Tongue (tissue), 2 donors: Measurements from ENCODE around the gene LRRC4. TPM values are rescaled to one million over a fixed set of nuclear protein-coding genes. Genes with fewer than 3 reads are reported as not detected.

Source experiments
- DNase-seq: peaks from one replicate; pipeline ENCODE4 v3.0.0-alpha.2; 2015
- total RNA-seq: library from RNA; depleted of rRNA; stranded (reverse); fragments of >200 nt; gene quantifications from one replicate; pipeline ENCODE4 v1.2.3, GENCODE V29; 2014

The LRRC4 gene
- total RNA-seq, 1 donor from 2014 or later: 0.41 TPM

DNA sequence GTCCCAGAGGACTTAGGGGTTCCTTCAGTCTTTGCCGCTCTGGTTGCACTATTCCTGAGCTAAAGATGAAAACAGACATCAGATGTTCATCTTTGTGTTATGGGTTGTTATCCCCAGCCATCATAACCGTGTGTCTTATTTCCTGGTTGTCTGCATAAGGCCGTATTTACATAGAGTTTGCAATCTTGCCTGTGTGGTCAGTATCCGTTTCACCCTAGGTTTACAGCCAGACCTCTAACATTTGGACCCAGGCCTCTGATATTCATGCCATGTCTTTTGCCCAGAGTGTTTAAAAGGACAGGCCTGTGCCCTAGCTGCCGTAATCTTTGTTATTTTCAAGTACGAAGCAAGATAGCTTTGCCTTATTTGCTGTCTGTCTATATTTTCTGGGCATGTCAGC, 26.6 kb downstream of the LRRC4 start:
- no peak for DNase-seq

DNA sequence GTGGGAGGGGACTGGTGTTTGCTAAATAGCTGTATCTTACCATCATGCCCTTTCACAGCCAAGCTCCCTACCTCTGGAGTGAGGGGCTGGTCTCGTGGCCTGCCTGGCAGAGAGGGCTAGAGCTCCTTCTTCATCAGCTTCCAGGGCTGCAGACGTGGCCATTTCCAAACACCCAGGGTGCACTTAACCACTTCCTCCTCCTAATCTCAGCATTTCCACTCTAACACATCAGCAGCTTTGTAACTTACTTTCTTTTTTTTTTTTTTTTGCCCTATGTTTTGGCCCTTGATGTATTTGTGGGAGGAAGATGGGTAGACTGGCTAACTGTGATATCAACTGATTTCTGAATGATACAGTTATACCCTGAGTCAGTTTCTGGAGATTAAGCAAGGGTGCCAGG, 27.4 kb downstream of the LRRC4 start:
- no peak for DNase-seq

DNA sequence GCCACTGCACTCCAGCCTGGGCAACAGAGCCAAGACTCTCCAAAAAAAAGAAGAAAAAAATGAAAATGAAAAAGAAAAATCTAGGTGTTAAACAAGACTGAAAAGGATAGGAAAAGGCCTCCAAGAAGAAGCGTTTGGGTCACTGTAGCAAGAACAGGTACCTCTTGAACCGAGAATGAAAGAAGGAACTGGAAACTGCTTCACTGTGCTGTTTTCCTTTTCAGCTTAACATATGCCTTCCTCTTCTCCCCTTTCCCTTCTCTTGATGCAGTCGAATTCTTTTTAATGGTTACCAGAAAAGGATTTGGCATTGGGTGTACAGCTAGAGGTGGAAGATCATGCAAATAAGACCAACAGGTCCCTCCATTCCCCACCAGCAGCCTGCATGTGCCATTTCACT, 28.1 kb downstream of the LRRC4 start:
- DNase-seq: no peak

DNA sequence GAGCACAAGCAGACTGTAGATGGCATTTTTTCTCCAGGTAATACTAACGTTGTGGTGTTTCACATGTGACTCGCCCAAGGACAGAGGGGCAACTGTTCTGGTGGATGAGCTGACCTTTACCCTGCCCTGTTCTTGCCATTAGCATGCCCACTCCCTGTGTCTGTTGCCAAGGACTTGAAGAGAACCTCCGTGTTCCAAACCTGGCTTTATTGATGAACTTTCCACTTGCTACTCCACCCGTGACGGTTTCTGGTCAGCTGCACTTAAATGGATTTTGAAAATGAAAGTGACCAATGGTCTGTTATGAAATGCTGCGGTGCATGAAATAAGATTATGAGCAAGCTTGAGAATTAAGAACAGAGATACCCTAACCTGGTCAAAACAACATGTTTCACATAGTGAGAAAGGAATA, 30.4 kb downstream of the LRRC4 start:
- DNase-seq: no peak

DNA sequence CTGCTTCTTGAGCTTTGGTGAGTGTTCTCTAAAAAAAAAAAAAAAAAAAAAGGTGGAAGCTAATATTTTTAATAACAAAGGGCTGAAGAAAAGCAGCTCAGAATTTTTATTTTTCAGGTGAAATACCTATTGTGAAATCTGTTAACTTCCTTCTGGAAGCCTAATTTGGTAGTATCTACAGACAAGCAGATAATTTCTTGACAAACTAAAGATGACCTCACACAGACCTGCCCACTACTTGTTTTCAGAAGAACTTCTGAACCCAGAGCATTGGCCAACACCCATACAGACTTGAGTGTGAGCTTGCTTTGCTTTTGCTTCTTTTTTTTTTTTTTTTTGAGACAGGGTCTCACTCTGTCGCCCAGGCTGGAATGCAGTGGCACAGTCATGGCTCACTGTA, 31.2 kb downstream of the LRRC4 start:
- no peak for DNase-seq

DNA sequence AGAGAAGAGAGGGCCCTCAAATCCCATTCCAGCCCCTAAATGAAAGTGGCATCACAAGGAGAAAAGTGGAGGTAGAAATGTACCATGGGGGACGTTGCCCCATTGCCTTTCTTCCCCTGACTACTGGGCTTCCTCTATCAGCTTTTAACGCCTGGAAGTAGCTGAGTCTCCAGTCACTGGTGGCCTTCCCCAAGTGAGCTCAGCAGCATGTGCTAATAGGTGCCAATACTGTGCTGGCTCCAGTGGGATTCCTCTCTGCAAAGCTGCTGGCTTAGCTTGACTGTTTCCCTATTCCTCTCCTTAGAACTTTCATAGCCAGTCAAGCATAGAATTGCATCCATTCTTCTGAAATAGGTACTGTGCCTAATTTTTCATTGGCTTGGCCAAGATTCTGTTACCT, 32.6 kb downstream of the LRRC4 start:
- no peak for DNase-seq

DNA sequence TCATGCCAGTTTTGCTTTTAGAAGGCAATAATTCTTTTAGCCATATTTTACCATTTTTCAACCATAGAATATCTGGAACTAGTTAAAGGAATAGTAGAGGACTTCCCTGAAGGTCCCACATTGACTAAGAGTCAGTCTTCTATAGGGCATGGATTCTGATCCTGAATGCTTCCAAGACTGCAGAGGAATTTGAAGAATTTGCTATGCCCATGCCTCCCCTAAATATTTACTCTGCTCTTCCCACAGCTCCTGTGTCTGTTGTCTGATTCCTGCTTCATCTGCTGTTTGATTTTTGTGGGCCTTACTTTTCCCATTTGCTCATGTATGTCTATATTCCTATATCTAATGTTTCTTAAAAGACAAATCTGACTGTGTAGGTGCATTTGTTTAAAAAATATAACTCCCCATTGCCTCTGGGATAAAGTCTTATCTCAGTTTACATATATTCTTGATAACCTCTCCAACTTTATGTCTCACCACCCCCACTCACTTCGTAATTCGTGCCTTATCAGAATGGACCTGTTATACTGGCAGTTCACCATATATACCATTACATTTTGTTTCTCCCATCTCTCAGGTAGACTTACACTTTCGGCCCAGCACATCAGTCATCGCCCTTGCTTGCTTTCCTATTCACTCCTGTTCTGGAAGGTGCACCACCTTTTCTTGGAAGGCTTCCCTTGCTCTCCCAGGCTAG, 33.9 kb downstream of the LRRC4 start:
- no peak for DNase-seq

DNA sequence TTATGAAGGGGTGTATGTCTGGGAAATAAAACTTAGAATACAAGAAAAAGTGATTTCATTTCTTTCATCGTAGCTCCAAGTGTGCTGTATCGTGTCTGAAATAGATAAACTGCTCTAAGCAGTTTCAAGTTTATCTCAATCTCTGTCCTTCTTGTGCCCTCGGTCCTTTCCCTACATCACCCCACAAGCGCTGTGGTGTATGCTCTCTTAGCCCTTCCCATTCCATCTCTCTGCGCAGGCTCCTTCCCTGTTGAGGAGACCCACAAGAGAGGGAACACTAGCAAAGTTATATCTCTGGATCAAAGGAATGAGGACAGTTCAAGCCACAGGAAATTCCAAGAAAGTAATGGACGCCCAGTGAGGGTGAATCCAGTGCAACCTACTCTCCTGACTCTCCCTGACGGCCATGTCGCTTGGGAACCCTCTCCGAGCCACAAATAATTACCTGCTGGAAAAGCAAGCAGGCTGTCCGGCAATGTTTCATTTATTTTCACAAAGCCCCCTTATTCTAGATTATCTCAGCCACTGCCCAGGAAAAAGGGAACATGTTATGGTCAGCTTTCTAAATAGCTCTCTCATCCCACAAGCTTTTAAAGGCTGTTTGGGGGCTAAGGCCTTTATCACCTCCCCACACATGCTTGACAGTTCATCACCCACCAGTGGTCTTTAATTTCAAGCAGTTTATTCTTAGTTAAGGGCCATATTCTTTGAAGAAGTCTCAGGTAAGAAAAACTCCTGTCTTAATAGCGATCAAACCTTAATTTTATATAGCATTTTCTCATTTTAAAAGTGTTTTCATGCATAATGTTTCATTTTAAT, 34.8 kb downstream of the LRRC4 start:
- no peak for DNase-seq

DNA sequence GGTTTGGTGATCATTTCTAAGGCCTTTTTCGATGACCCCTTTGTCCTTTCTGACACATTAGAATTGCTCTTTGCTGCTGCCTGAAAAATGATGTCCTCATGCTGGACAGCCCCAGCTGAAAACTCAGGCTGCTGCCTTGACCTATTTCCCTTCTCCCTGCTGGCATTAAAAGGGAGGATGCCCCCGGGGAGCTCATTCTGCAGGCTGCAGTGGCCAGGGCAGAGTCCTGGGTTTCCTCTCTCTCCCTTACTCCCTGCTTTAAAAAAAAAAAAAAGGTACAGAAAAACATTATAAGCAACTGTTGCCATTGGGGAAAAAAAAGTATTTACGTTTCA, 35.4 kb downstream of the LRRC4 start:
- DNase-seq: no peak

DNA sequence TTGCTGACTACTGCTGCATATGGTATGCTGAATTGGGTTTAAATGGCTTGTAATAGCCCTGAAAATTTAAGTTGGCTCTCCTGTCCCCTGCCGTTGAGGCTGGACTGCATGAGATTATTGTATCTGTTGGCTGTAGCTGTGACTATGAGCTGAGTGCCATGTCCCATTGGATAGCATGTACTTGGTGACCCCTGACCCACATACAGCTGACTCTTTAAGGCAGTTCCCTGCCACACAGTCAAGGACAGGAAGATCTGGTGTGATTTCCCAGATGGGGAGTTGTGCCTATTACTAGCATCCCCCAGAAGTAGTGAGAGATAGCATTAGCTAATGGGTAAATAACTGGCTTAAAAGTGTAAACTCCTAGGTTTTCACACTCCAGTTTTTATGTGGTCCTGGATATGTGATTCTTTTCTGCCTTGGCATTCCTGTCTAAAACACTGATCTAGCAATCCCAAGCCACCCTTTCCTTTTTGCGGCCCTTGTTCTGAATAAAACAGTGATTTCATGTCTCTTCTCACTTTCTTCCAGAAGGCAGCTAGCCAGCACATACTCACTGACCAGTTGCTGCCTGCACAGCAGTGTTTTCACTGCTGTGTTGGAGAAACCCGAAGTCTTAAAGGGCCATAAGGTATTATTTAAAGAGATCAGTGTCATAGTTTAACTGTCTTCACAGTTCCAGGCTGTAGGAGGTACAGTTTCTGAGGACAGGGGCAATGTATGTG, 35.9 kb downstream of the LRRC4 start:
- peak; percentile 81 for DNase-seq

DNA sequence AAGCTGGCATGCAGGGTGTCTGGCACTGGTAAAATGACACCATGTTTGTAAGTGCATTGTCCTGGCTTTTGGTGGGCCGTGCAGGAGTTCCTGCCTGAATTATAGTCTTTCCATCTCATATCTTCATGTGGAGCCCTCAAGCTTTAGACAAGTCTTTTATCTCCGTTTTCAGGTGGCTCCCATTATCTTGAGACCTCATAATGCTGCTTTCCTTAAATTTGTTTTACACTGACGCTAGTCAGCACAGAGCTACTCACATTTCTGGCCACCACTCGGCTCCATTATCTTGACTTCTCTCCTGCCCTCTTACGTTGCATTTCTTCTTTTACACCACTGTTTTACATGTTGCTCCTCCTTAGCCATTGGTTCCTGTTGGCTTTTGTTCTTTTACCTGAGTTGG, 37.2 kb downstream of the LRRC4 start:
- DNase-seq: no peak

DNA sequence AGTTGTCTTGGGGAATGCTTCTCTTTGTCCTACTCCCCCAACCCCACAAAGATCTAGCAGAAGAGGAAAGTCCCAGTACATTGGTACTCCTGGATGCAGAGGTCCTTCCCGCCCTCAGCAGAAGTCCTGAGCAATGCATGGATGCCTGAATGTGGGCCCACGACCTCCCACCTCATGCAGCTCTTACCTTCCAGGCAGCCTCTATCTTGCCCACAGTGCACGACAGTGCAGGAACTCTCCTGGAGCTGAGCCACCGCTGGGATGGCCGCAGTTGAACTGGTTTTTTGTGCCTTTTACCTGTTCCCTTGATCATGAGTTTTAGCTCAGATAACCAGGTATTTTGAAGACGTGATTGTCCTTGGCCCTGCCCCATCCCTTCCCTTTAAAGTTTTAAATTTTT, 37.9 kb downstream of the LRRC4 start:
- DNase-seq: no peak

DNA sequence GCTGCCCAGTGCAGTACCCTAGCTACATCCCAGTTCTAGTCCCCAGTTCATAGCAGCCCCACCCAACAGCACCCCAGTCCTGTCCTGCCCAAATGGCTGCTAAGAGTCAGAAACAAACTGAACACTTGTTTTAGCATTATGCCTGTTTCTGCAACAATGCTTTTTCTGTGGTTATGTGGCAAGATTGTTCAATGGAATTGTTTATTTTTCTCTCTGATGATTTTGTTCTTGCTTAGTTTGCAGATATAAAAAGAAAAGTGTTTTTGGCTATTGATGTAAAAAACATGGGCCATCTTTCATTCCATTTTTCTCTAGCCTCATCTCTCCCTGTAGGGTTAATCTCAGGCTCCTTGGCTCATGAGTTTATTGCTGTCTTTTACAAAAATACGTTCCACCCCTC, 42.5 kb downstream of the LRRC4 start:
- no peak for DNase-seq

DNA sequence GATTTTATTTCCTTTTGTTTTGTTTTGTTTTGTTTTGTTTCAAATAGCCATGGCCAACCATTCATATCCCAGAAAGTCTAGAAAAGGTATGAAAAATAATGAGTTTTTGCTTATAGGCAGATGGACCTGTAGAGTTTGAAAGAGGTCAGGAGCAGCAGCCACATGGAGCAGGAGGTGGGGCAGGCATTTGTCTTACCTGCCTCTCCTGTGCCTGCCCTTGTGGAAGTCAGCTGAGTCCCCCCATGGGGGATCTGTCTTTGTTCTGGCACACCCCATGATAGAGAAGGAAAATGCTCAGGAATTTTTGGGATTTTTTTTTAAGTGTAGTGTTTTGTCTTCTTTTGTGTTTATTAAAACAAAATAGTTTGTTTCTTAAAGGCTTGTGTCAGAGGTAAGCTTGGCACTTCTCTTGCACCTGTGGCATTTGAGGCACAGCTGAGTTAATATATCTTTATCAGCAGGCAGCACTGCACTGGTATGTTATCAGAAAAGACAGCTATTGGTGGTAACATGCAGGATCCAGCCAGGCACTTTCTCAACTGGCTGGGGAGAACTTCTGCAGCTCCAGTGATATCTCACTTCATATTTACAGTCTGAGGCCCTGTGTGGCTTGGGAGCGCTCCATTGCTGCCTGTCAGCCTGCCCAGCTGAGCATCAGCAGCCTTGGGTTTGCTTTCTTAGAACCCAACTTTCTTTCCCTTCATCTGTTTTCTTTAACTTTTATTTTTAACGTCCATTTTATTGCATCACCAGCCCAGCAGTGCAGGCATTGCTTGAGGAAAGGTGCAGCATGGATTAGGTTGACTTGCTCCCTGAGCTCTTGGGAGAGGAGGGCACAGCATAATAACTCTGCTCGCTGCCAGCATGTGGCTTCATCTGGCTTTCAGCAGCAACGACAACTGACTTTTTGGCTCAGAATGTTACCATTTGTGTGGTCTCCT, 44.4 kb downstream of the LRRC4 start:
- peak; percentile 69 for DNase-seq

DNA sequence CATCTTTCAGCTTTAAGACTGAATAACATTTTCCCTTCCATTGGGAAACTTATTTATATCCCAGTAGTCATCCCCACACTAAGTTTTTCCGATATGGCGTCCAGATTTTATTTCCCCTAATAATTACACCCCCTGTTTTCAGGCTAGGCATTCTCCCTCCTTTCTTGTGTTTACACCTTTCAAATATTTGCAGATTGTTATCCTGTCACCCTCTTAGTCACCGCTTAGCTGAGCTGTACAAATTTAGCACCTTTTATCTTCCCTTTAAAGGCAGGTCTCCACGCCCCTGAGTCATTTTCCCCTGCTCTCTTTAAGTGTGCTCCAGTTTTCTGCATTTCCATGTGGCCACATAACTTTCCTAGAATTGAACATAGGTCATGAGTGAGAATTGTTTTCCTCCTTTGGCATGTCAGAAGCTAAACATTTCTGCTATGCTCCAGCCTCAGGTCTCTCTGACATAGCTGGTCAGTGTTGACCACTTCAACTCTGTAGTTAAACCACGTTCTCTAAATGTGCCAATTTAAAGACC, 47.4 kb downstream of the LRRC4 start:
- DNase-seq: no peak

DNA sequence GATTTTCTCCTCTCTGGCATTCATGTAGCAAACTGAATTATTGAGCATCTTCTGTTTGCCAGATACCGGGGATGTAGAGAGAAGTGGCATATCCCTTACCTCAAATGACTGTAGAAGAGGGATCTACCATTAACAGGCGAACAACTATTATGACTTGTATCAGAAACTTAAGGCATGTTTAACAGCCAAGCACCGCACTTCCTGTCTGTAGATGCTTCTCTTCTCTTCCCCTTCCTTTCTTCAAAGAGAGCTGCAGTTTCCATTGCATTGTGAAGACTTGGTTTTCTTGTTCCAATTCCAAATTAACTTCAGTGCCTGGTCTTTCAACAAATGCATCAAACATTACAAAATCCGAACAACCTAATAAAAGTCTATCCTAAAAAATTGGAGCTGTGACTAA, 49.3 kb downstream of the LRRC4 start:
- no peak for DNase-seq

DNA sequence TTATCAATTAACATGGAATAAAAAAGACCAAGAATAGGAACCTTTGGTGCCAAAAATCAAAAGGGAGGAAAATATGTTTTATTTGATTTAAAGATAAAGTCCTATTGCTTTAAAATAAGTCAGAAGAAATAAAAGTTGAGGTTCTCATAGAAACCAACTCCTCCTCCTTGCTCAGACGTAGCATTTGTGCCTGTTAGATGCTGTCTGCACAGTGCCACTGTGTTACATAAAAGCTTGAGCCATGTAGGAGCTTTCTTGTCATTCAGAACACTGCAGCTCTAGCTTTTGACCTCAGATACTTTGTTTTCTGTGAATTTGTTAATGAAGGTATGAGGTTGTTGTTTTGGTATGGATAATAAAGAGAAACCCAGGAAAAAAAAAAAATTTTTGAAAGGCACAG, 50.3 kb downstream of the LRRC4 start:
- DNase-seq: no peak

DNA sequence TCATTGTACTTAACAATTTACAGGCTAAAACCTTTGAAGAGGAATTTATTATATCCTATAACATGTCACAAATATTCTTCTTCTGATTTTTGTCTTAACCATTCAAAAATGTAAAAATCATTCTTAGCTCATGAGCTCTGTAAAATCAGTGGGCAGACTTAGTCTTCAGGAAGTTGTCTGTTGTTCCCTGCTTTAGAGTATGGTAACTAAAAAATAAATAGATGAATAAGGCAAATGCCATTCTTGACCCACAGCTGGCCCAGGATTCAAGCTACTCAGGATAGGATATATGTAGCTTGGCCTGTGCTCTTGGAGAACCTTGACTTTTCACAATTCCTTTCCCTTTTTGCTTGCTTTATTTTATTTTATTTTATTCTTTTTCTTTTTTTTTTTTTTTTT, 51.5 kb downstream of the LRRC4 start:
- DNase-seq: no peak

DNA sequence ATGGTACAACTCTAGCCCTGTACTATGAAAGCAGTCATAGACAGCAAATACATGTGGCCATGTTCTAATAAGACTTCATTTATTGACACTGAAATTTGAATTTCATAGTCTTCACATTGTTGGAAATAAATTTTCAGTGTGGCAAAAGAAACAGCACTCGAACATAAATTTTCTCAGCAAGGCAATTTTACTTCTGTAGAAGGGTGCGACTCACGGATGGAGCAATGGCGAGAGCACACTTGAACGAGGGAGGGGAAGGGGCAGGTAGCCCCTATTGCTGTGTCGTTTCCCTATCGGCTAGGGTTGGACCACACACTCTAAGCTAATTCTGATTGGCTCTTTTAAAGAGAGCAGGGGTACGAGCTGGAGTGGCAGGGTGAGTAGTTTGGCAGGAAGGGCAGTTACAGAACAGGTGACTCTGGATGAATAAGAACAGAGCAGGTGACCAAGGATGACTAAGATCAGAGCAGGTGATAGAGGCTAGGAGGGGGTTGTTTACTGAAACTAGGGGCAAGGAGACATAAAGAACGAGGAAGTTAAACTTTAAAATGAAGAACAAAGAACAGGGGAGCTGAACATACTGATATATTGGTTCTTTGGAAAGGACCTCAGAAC, 52.0 kb downstream of the LRRC4 start:
- no peak for DNase-seq

DNA sequence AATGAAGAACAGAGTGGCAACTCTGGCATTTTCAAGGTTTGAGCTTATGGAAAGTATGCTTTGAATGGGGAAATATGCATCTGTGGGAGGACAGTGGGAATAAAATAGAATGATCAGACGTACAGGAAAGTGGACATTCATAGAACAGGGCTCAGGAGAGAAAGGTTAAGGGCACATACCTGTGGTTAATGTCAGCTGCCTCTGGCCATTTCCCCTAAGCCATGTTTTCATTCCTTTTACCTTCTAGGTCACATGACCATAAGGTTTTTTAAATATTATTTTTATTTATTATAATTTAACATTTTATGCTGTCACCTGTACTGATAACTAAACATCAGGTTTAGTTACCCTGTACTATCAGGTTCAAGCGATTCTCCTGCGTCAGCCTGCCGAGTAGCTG, 52.8 kb downstream of the LRRC4 start:
- no peak for DNase-seq
